AG10803 (cell line): Measurements from ENCODE around the gene SLC8B1.
"Not testable (repeated sequence)": the region's sequence is repeated elsewhere in the genome, so short reads cannot be mapped to it uniquely, and the experiment has no call there.

ENCODE experiments used
- DNase-seq: peaks from one replicate; pipeline ENCODE4 v3.0.0; 2010; ENCODE audit warnings: low read depth
- H3K4me3 ChIP-seq: 2 replicates; pipeline ENCODE4 v1.5.1; 2011; ENCODE audit warnings: mild to moderate bottlenecking, low read length, control low read depth
- CTCF ChIP-seq: conservative IDR thresholded peaks from 2 replicates; pipeline ENCODE4 v1.5.1; 2011; ENCODE audit warnings: mild to moderate bottlenecking, low read length, control low read depth, inconsistent platforms

Gene SLC8B1

GRCh38 chr12:113365639-113366395 is 30.9 kb upstream of the SLC8B1 start:
- TF ChIP-seq CTCF = no peak
- DNase-seq = no peak
- H3K4me3 ChIP-seq = no peak overlapping the region

- DNase-seq = no peak
These were observed 29.8 kb upstream of the SLC8B1 start for GRCh38 chr12:113364698-113365097.

GRCh38 chr12:113361574-113362370 is 26.9 kb upstream of the SLC8B1 start:
- TF ChIP-seq CTCF = no peak
- no peak overlapping the region for H3K4me3 ChIP-seq
- peak; percentile 79 for DNase-seq

More at GRCh38 chr12:113364698-113365097, 29.8 kb upstream of the SLC8B1 start:
- TF ChIP-seq CTCF = no peak
- no peak overlapping the region for H3K4me3 ChIP-seq

- peak overlapping the region; percentile 88 for H3K4me3 ChIP-seq
- peak; percentile 21 for DNase-seq
These were observed 25.2 kb upstream of the SLC8B1 start for GRCh38 chr12:113359939-113360748.

GRCh38 chr12:113359133-113359938 is 24.4 kb upstream of the SLC8B1 start:
- TF ChIP-seq CTCF = no peak
- peak overlapping the region; percentile 88 for H3K4me3 ChIP-seq
- peak; percentile 69 for DNase-seq

More at GRCh38 chr12:113359939-113360748, 25.2 kb upstream of the SLC8B1 start:
- TF ChIP-seq CTCF = peak; percentile 14; the same call in 1 of the 2 replicates

GRCh38 chr12:113358381-113359132 is 23.6 kb upstream of the SLC8B1 start, which contains the start of gene PLBD2:
TSS of gene PLBD2 (plus strand) at chr12:113358587. CDS start at chr12:113358601, 14 bp downstream.
- DNase-seq = peak; percentile 92
- H3K4me3 ChIP-seq = peak within 1 kb of the TSS; percentile 88
- no peak for TF ChIP-seq CTCF

GRCh38 chr12:113354192-113354591 is 19.3 kb upstream of the SLC8B1 start:
- not testable (repeated sequence) for H3K4me3 ChIP-seq, DNase-seq
